Measurements from ENCODE around the gene CABP4.
"Not testable (repeated sequence)": the region's sequence is repeated elsewhere in the genome, so short reads cannot be mapped to it uniquely, and the experiment has no call there.

Gene CABP4

DNA sequence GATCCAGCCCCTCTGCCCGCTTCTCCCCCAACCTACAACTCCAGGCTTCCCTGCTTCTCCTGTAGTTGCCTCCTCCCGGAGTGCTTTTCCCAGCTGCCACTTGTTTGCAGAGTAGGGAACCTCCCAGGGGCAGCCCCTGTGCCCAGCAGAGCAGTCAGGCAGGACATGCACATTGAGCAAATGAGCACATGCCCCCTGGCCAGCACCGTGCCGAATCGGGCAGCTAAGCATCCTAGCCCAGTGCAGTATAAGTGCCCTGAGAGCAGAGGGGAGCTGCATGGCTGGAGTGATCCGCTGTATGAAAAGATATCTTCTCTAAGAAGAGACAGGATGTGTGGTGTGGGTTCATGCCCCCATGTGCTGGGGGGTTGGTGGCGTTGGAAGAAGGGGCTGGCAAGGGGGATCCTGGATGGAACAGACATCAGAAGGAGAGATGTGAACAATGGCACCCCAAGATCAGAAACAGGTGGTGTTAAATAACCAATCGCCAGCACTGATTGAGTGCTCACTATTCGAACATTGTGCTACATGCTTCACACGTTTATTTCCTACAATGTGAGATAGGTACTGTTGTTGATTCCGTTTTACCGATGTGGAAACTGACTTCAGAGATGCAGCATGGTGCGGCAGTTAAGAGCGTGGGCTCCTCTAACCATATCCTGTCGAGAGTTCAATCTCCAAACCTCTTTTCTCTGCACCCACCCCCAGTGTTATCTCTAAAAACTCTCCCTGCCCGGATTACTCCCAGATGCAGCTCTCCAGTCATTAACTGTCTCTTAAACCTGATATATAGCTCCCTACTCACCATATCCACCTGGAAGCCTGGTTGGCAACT is 28.9 kb downstream of the CABP4 start:
- DNase-seq (ENCODE audit: low read depth) = no peak
- peak overlapping the region; percentile 49 for H3K4me3 ChIP-seq (ENCODE audit: low read depth, low read length)
- in situ Hi-C loops (cut with HindIII; ENCODE audit: low sequenced_read_pairs) = no loop called here
- TF ChIP-seq, protein P1, sequence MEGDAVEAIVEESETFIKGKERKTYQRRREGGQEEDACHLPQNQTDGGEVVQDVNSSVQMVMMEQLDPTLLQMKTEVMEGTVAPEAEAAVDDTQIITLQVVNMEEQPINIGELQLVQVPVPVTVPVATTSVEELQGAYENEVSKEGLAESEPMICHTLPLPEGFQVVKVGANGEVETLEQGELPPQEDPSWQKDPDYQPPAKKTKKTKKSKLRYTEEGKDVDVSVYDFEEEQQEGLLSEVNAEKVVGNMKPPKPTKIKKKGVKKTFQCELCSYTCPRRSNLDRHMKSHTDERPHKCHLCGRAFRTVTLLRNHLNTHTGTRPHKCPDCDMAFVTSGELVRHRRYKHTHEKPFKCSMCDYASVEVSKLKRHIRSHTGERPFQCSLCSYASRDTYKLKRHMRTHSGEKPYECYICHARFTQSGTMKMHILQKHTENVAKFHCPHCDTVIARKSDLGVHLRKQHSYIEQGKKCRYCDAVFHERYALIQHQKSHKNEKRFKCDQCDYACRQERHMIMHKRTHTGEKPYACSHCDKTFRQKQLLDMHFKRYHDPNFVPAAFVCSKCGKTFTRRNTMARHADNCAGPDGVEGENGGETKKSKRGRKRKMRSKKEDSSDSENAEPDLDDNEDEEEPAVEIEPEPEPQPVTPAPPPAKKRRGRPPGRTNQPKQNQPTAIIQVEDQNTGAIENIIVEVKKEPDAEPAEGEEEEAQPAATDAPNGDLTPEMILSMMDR (IDR thresholded peaks at IDR 0.05; ENCODE audit: low read depth, low read length, missing control alignments) = no peak

GRCh38 chr11:67484847-67485311 is 29.7 kb downstream of the CABP4 start:
- no peak for DNase-seq (ENCODE audit: low read depth)
- in situ Hi-C loops (cut with HindIII; ENCODE audit: low sequenced_read_pairs) = no loop called here
- no peak overlapping the region for H3K4me3 ChIP-seq (ENCODE audit: low read depth, low read length)
- TF ChIP-seq, protein P1 (IDR thresholded peaks at IDR 0.05; ENCODE audit: low read depth, low read length, missing control alignments) = no peak

DNA sequence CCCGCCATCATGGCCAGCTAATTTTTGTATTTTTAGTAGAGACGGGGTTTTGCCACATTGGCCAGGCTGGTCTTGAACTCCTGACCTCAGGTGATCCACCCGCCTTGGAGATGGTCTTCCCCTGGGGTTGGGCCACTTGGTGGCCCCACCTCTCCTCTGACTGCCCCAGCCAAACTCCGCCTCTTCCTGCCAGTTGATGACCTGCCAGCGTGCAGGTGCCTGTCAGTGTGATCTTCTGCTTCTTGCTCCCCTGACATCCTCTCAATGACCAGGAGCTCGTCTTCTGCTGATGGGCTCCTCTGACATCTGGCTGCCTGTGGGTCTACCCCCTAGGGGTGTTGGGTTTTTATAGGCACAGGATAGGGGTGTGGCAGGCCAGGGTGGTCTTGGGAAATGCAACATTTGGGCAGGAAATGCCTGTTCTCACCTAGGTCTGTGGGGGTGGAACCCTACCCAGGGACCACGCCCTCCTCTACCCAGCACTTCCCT is 30.8 kb downstream of the CABP4 start:
- in situ Hi-C loops (cut with HindIII; ENCODE audit: low sequenced_read_pairs); DNase-seq (ENCODE audit: low read depth); H3K4me3 ChIP-seq (ENCODE audit: low read depth, low read length): not testable (repeated sequence)

DNA sequence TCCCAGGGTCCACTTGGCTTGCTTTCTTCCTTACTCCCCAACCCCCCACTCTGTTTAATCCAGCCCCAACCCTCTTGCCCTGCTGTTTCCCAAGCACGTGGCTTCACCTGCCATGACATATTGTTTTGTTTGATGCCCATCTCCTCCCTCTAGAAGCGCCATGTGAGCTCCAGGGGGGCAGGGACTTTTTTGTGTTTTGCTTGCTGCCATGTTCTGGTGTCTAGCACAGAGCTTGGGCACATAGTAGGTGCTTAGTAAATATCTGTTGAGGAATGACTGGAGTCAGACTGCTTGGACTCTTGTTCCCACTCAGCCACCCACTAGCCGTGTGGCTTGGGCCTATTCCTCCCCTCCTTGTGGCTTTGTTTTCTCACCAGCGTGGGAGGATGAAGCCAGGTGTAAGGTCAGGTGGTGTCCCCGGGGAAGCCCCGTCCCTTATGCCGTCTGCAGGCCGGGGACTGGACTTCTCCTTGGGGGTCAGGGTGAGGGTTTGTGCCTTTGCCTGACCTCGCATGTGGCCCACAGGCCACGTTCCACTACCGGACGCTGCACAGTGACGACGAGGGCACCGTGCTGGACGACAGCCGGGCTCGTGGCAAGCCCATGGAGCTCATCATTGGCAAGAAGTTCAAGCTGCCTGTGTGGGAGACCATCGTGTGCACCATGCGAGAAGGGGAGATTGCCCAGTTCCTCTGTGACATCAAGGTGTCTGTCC is 31.5 kb downstream of the CABP4 start:
- in situ Hi-C loops (cut with HindIII; ENCODE audit: low sequenced_read_pairs) = no loop called here
- TF ChIP-seq, protein P1 (IDR thresholded peaks at IDR 0.05; ENCODE audit: low read depth, low read length, missing control alignments) = no peak
- no peak for DNase-seq (ENCODE audit: low read depth)

DNA sequence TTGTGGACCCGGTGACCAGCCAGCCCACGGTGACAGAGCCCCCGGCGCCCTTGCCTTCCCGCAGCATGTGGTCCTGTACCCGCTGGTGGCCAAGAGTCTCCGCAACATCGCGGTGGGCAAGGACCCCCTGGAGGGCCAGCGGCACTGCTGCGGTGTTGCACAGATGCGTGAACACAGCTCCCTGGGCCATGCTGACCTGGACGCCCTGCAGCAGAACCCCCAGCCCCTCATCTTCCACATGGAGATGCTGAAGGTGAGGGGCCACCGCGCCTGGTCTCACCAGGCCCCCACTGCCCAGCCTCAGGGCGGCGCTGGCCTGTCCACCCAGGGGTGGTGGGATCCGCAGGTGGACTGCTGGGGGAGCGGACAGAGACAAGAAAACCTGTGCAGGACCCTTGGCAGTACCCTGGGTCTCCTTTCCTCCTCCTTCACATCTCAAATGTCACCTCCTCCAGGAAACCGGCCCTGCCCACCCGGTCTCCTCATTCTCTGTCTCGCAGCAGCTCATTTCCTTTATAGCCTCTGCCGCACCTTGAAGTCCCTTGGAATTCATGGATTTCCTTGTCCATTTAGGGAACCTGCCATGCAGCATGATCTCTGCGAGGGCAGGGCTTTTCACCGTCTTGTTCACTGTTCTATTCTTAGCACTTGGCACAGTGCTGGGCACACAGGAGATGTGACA is 34.2 kb downstream of the CABP4 start:
- TF ChIP-seq, protein P1 (IDR thresholded peaks at IDR 0.05; ENCODE audit: low read depth, low read length, missing control alignments) = no peak
- in situ Hi-C loops (cut with HindIII; ENCODE audit: low sequenced_read_pairs) = no loop called here
- no peak overlapping the region for H3K4me3 ChIP-seq (ENCODE audit: low read depth, low read length)
- DNase-seq (ENCODE audit: low read depth) = no peak

More for the DNA sequence above, 31.5 kb downstream of the CABP4 start:
- no peak overlapping the region for H3K4me3 ChIP-seq (ENCODE audit: low read depth, low read length)

GRCh38 chr11:67489885-67490726 is 35.0 kb downstream of the CABP4 start:
- H3K4me3 ChIP-seq (ENCODE audit: low read depth, low read length) = no peak overlapping the region
- TF ChIP-seq, protein P1 (IDR thresholded peaks at IDR 0.05; ENCODE audit: low read depth, low read length, missing control alignments) = no peak
- in situ Hi-C loops (cut with HindIII; ENCODE audit: low sequenced_read_pairs) = no loop called here
- no peak for DNase-seq (ENCODE audit: low read depth)

All from astrocyte of the cerebellum (primary cell).